Measurements from ENCODE around the gene GAD1.
A peak's percentile ranks its signal among the peaks of the same experiment; 100 is the strongest.

The GAD1 gene

DNA sequence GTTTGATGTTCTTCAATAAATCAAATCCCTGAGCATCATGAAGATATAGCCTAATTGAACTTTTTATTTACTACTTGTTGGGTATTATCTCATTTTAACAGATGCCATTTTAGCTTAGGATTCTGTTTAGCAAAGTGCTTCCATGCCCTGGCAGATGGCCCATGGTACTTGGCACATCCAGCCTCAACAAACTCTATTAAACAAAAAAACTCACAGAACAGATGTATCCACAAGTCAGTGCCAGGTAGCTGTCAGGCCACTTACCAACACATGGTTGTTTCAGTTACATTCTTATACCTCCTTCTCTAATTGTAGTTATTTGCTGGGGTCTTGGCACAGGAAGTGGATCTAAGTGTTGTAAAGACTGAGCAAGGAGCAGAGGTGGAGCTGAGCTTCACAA, 29.6 kb downstream of the GAD1 start:
- no peak for DNase-seq

DNA sequence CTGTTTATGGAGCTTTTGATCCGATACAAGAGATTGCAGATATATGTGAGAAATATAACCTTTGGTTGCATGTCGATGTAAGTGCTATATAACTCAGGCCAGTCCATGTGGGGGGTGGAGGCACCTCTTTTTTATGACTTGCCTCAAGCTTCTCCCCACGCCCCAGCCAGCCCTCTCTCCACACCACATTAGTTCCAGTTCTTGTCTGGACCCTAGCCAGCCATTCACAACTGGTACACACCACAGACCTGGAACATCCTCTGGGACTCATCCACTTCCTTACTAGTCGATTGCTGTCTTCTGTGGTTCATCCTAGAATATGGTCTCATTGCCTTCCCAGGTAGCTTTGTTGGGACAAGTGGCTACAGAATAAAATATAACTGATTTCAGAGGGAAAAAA, 31.0 kb downstream of the GAD1 start:
- no peak for DNase-seq

DNA sequence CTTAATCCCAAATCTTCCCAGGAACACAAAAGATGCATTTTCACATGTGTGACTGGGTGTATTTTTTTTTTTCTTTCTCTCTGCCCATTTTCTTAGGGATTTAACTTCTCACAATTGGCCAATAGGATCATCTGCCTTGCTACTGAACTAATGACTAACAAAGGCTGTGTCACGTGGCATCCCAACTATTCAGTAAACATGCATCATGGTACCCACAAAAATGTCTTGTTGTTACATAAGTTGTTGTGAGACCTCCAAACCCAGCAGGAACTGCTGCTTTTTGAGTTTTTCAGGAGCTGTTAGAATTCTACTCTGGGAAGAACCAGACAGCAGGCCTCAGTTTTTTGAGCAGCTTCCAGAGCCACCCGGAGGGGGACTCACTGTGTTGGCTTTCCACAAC, 31.9 kb downstream of the GAD1 start:
- no peak for DNase-seq

DNA sequence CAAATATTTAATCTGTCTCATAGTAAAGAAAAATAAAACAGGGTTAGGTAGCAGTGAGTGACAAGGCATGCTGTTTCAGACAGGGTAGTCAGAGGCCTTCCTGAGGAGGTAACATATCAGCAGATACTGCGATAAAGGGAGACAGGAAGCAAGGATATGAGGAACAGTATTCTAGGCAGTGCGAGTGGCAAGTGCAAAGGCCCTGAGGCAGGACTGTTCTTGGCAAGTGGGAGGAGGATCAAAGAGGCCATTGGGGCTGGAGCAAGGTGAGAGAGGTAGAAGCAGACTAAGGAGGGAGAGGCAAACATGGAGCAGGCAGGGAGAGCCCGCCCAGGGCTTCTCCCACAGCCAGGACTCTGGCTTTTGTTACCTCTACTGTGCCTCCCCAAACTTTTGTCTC, 33.6 kb downstream of the GAD1 start:
- DNase-seq, result no peak

DNA sequence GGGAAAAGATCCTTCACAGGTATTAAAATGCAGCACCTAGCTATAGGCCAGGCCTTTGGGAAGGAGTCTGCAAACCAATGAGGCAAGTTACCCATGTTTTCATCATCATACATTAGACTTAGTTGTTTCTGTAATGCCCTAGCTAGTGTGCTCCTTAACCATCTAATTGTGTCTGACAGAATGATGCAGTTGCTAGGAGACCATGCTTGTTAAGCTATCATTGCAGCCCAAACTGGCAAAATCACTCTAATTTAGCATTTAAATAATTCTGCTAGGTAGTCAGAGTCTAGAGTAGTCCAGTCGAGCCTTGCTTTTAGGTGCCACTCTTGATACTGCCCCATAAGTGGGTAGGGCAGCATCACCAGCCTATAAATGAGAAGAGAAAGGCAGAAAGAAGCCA, 34.9 kb downstream of the GAD1 start:
- DNase-seq, result no peak

DNA sequence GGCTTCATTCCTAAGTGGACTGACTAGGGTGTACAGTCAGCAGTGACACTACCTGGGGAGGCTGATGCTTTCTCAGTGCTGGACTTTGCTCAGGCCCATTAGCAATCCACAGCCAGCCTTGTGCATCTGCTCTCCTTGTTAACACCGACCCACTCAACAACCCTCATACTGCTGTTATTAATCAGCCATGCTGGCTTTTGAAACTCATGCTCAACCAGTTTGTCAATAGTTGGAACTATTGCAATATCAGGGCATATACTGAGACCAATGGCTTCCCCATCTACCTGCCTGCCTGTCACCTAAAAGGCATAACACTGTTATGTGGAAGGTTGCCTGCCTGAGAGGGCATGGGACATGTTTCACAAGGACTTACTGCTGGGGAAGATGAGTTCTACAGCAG, 39.4 kb downstream of the GAD1 start:
- no peak for DNase-seq

DNA sequence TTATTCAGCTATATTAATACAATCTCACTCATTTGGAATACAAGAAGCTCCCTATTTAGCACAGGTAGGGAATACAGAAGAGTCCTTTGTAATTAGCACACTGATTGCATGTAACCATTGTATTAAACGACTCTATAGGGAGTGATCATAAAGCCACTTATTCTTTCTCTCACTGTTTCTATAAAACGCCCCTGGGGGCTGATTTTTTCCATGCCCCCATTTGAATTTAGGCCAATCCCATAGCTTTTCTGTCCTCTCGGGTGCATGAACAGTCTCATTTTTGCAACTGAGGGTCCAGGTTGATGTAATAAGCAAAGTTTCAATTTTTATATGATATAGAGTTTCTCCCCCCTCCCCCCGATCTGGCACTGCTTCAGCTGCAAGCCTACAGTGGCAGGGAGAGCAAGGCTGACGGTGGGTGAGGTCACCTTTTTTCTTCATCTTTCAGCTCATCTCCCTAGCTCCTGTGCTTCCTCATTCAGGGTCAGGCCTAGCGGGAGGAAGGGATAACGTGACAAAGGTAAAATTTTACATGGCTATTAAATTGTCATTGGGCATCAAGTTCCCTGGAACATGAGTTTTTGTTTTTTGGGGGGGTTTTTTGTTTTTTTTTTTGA, 45.7 kb downstream of the GAD1 start:
- DNase-seq, result no peak

DNA sequence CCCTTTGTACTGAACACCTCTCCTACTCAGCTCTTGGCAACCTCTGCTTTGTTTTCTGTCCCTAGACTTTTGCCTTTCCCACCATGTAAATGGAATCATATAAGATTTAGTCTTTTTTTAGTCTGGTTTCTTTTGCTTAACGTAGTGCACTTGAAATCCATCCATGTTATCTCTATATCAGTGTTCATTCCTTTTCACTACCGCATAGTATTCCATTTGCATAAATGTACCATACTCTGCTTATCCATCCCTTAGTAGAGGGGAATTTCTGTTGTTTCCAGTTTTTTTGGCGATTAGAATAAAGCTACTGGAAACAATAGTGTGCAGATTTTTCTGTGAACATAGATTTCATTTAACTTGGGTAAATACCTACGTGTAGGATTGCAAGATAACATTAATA, 46.4 kb downstream of the GAD1 start:
- DNase-seq, result no peak

DNA sequence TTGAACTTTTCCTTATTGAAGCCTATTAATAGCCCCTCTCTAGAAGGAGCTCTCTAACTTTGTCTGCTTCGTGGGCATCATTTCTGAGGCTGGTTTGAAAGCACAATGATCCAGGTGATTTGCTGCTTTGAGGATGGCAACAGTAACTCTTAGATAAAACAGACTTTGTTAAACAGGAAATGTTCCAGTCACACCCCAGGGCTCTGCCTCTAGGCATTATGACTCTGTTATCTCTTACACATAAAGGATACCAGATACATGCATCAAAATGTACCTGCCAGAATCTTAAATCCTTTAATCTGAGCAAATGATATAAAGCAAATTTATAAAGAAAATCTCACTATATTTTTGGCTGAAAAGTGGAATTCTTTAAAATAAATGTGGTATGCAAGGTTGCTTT, 52.3 kb downstream of the GAD1 start:
- DNase-seq, result no peak

DNA sequence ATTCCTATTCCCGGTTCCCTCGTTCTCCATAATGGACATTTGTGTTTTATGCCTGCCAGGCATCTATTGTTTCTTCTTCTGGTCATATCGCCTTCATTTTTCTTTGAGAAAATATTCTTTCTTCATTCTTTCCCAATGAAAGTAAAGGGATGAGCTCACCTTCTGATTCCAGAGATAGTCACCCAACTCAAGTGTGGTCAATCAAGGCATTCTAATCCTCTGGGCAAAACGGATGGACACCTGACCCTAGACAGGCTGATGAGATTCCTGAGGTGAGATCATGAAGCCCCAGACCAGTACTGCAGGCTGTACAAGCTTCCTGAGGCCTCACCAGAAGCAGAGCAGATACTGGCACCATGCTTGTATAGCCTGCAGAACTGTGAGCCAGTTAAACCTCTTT, 52.8 kb downstream of the GAD1 start:
- no peak for DNase-seq

DNA sequence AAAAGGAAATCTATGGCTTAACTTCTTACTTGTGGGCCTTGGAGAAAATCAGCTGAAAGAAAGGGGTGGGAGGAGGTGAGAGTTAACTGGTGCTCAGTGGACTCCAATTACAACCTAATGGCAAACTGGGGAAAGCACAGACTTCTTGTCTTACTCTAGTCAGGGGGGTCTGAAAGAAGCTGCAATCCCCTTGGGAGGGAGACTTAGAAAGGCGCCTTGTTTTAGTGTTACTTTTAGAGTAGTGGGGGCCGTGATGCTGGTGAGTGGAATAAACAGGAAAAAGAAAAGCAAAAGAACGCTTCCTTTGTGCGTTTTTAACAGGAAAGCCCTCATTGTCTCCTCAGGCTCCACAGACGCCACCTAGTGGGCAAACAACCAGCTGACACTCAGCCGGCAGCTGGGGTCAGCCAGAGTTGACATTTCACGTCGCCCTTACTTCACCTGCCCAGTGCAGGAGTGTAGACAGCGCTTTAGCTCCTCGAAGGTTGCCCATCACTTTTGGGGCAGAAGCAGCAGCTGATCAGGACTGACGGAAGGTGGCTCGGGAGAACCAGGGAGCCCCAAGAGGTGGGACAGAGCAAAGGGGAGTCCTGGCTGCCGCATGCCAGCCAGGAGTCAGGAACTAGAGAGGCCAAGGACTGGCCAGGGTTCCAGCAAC, 56.5 kb downstream of the GAD1 start:
- DNase-seq, result peak; percentile 54

DNA sequence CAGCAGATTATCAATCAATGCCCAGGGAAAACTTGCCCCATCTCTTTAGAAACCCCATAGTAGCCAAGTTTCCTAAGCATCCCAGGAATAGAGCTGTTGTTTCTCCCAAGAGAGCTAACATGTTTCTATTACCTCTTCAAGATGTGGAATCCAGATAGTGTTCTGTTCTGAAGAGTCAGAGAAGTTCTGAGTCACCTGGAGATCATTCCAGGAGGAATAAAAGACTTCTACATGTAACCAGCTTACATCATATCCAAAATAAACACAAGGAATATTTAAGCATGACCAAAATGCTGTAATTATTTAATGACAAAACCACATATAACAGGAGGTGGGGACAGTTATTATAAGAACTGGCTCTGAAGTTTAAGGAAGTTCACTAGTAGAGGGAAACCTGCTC, 61.4 kb downstream of the GAD1 start:
- DNase-seq, result no peak

DNA sequence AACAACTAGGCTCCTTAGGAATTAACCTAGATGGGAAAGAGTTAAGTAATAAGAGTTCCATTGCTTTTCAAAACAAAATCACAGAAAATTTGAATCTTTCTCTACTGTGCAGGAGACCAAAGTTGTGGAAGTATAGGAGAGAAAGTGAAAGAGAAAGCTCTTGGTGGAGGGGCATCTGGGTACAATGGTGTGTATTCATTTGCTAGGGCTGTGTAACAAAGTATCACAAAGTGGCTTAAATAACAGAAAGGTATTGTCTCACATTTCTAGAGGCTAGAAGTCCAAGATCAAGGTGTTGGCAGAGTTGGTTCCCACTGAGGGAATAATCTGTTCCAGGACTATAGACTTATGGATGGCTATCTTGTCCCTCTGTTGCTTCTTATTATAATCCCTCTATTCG, 61.8 kb downstream of the GAD1 start:
- no peak for DNase-seq

DNA sequence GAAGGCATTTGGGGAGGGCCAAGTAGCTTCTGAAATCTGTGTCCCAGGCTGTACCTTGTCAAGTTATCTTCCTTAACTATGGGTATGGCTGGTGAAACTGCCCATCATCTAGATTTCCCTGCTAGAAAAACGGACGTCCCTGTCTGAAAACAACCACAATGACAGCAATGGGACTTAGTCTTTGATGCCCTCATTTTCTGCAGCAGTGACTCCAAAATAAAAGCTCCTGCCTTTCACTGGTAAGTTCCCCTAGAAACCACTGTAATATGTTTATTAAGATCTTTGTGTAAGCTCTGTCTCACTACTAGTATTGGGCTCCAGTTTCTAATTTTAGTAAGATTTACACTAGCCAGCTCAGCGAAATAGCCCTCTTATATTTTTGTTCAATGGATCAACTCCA, 65.2 kb downstream of the GAD1 start:
- no peak for DNase-seq

DNA sequence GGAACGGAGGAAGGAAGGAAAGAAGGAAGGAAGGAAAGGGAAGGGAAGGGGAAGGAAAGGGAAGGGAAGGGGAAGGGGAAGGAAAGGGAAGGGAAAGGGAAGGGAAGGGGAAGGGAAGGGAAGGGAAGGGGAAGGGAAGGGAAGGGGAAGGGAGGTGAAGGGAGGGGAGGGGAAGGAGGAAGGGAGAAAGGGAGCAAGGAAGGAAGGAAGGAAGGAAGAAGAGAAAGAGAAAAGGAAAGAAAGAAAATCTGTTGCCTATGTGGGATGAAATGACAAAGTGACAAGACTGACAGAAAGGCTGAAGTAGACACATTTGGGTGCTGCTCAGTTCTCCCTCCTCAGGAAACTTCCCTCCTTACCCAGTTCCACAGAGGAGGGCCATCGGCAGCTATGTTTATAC, 66.1 kb downstream of the GAD1 start:
- DNase-seq, result no peak

DNA sequence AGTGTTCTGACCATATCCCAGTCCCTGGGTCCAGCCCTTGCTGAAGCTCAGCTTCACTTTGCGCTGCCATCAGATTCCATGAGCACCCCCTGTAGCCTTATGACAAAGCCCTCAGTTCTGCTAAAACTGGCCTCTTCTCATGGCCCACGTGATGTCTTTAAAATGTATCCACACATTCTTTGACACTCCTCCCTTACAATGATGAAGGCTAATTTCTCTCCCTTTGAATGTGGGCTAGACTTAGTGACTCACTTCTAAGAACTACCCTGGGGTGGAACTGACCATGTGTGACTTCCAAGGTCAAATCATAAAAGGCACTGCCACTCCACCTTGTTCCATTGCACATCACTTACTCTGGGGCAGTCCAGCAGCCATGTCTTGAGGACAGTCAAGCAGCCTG, 67.0 kb downstream of the GAD1 start:
- DNase-seq, result no peak

DNA sequence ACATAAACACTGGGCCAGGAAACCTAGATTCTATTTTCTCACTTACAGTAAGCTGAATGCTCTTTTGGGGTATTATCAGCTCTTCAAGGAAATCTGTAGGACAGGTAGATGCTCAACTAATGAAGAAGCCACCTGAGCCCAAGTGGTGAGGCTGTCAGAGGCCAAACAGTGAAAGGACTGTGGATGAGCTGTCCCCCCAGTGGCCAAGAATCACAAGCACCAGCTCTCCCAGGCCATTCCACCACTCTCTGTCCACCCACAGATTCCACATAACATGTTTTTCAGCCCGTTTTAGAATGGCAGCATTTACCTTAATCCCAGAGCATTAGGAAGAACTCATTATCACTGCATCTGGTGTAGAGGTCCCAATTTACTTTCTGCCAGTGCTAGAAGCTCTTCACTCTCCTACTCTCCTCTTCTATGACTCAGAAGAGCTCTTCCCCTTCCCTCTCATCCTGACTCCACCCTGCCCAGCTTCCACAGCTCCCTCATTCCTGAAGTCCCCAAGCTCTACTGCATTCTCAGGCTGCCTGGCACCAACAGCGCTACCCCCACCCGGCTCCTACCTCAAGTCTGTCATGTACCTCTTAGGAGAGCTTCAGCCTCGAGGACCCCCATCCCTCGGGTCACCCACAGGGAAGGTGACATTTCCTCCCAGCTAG, 68.6 kb downstream of the GAD1 start:
- DNase-seq, result no peak

DNA sequence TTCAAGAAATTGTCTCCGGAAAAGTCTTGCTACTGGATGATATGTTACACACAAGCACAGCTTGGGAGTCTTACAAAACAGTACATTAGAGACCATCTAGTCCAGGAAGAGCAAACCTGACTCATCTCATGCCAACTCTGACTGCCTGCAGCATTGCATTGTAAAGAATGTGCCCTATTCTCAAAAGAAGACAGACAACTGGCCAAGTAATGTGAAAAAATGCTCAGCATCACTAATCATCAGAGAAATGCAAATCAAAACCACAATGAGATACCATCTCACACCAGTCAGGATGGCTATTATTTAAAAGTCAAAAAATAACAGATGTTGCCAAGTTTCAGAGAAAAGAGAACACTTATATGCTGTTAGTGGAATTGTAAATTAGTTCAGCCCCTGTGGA, 69.7 kb downstream of the GAD1 start:
- DNase-seq, result no peak

DNA sequence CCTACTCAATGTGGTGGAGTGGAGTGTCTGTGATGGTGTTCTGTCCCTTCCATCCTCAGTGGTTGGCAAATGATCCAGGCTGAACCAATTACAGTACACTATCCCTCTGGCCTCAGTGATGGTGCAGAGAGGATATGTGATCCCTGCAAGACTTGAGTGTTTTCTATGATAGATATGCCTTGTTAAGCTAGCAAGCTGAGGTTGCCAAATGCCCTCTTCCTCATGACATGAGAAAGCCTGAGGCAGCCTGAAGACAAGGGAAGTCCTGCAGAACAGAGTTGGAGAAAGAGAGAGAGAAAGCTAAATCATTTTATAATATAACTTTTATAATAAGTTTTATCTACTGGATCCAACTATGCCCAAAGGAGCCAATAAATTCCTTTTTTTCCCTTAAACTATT, 70.8 kb downstream of the GAD1 start:
- no peak for DNase-seq

DNA sequence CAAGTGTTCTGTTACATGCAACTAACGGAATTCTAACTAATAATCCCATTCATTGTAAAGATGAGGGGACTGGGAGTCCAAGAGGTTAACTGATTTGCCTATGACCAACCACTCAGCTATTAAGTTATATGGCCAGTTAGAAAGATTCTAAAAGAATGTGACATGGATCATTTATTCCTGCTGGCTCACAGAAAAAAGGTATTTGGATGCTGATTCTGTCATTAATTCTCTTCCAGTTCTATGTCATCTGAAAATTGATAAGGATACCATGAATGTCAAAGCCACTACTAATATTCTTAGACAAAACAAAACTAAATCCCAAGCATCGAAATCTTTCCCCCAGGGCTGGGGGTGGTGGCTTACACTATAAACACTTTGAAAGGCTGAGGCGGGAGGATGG, 71.2 kb downstream of the GAD1 start:
- DNase-seq, result no peak

DNA sequence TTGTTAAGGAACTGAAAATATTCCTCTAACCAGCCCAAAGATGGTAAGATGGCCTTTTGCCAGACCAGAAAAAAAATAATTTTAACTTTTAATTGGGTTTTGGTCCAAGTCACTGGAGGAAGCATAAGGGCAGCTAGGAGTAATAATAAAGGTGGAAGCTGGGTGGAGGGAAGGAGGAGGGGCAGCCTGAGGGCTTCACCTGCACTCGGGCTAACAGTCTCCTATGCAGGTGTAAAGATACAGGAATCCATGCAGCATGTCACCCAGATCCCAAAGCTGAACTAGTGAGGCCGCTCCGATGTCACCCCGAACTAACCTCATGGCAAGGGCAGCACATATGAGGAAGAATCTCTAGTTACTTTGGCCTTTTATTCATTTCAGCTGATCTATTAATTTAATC, 75.2 kb downstream of the GAD1 start:
- no peak for DNase-seq

DNA sequence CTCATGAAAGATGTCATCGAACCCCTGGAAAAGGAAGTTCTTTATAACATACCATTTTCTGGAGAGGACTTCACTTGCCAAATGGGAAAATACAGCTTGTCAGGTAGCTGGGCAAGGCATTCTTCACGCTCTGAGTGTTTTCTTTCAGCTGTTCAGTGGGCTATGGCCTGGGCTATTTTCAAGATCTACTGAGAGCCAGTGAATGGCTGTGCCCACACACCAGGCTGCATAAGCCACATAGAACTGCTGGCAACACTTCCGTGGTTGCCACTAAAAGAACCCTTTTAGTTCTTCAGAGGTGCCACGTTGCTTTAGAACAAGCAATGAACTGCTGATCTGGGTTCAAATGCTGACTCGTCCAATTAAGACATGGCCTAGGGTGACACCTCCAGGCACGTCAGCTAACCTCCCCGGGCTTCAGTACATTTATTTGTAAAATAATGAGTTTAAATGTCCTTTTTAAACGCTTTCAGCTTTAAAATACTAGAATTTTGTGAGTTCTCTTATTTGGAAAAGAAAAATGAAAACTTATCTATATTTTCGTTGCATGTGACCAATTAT, 75.8 kb downstream of the GAD1 start:
- DNase-seq, result no peak

DNA sequence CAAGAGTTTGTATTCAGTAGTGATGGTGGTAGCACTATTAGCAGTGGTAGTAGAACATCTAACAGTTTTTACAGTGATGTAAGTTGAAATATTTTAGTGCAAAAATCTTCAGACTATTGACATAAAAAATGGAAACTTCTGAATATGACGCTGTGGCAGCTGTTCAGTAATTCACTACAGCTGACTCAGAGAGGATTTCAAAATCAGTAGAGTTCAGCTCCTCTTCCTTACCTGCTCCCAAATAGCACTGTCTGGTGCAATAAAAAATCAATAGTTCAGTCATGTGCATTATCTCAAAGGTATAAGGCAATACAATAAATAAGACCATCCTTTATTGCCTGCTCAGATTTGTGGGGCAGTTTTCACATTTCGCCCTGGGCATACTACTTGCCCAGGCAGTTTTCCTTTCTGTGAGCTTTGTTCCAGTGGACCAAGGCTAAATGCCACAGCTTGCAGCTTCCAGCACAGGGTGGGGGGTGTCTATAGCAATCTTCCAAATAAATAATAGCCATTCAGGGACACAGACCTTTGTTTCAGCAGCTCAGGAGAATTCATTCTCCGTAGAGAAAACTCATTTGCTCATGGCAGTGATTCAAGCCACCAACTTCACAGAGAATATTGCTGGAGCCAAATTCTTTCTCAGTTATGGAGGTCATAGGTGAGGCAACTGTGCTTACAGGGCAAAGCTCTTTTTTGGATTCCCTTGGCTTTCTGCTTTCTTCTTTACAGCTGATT, 78.5 kb downstream of the GAD1 start:
- DNase-seq, result no peak

DNA sequence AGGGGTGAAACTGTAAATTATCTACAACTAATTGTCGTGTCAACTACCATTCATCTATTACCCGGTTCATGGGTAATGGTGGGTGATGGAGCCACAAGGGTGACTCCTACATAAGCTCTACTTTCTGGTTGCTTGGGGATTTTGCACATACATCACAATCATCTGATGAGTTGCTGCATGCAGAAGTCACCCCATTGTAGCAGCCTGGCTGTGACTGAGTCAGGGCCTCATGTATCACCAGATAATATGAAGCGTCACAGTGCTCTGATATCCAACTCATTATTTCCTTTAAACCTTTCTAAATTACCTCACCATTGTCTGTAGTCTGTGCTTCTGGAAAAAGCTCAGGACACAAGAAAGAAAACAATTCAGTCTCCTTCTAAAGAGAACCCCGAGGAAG, 79.9 kb downstream of the GAD1 start:
- DNase-seq, result no peak

Measured in effector CD8-positive, alpha-beta T cell (primary cell).